Measurements from ENCODE around the gene CCDC57.

Gene CCDC57

GRCh38 chr17:82226809-82227628 is 14.4 kb upstream of the CCDC57 start:
- TF ChIP-seq GATA3 (IDR thresholded peaks at IDR 0.05; ENCODE audit: low read depth, low read length) (no peak), GATA2 (IDR thresholded peaks at IDR 0.05; ENCODE audit: low read depth, low read length) (no peak)

- TF ChIP-seq GATA2 (IDR thresholded peaks at IDR 0.05; ENCODE audit: low read depth, low read length) (no peak), GATA3 (IDR thresholded peaks at IDR 0.05; ENCODE audit: low read depth, low read length) (no peak)
Measured at GRCh38 chr17:82226146-82226808, 13.6 kb upstream of the CCDC57 start.

GRCh38 chr17:82225368-82226029 is 12.9 kb upstream of the CCDC57 start:
- TF ChIP-seq GATA2 (IDR thresholded peaks at IDR 0.05; ENCODE audit: low read depth, low read length): no peak
- TF ChIP-seq GATA3 (IDR thresholded peaks at IDR 0.05; ENCODE audit: low read depth, low read length): no peak

- TF ChIP-seq GATA3 (IDR thresholded peaks at IDR 0.05; ENCODE audit: low read depth, low read length) (no peak), GATA2 (IDR thresholded peaks at IDR 0.05; ENCODE audit: low read depth, low read length) (no peak)
Measured at GRCh38 chr17:82224666-82225065, 12.0 kb upstream of the CCDC57 start.

GRCh38 chr17:82223517-82223916 is 10.9 kb upstream of the CCDC57 start:
- no peak for TF ChIP-seq GATA3 (IDR thresholded peaks at IDR 0.05; ENCODE audit: low read depth, low read length)
- TF ChIP-seq GATA2 (IDR thresholded peaks at IDR 0.05; ENCODE audit: low read depth, low read length): no peak

GRCh38 chr17:82222816-82223215 is 10.2 kb upstream of the CCDC57 start:
- TF ChIP-seq GATA3 (IDR thresholded peaks at IDR 0.05; ENCODE audit: low read depth, low read length) (no peak), GATA2 (IDR thresholded peaks at IDR 0.05; ENCODE audit: low read depth, low read length) (no peak)

- TF ChIP-seq GATA2 (IDR thresholded peaks at IDR 0.05; ENCODE audit: low read depth, low read length) (no peak), GATA3 (IDR thresholded peaks at IDR 0.05; ENCODE audit: low read depth, low read length) (no peak)
Measured at GRCh38 chr17:82221341-82221902, 8.8 kb upstream of the CCDC57 start.

- TF ChIP-seq GATA2 (IDR thresholded peaks at IDR 0.05; ENCODE audit: low read depth, low read length) (no peak), GATA3 (IDR thresholded peaks at IDR 0.05; ENCODE audit: low read depth, low read length) (no peak)
Measured at GRCh38 chr17:82219753-82220709, 7.4 kb upstream of the CCDC57 start.

GRCh38 chr17:82219083-82219482 is 6.4 kb upstream of the CCDC57 start:
- TF ChIP-seq GATA3 (IDR thresholded peaks at IDR 0.05; ENCODE audit: low read depth, low read length): no peak
- no peak for TF ChIP-seq GATA2 (IDR thresholded peaks at IDR 0.05; ENCODE audit: low read depth, low read length)

- no peak for TF ChIP-seq GATA3 (IDR thresholded peaks at IDR 0.05; ENCODE audit: low read depth, low read length)
- TF ChIP-seq GATA2 (IDR thresholded peaks at IDR 0.05; ENCODE audit: low read depth, low read length): no peak
Measured at GRCh38 chr17:82218349-82219075, 5.9 kb upstream of the CCDC57 start.

GRCh38 chr17:82217530-82218204 is 5.0 kb upstream of the CCDC57 start:
- TF ChIP-seq GATA2 (IDR thresholded peaks at IDR 0.05; ENCODE audit: low read depth, low read length) (no peak), GATA3 (IDR thresholded peaks at IDR 0.05; ENCODE audit: low read depth, low read length) (no peak)

- TF ChIP-seq GATA2 (IDR thresholded peaks at IDR 0.05; ENCODE audit: low read depth, low read length): no peak
- TF ChIP-seq GATA3 (IDR thresholded peaks at IDR 0.05; ENCODE audit: low read depth, low read length): no peak
Measured at GRCh38 chr17:82217120-82217529, 4.5 kb upstream of the CCDC57 start.
